Measurements from ENCODE around the gene GRIP1. TPM values are rescaled to one million over a fixed set of nuclear protein-coding genes. Genes with fewer than 3 reads are reported as not detected.

Gene GRIP1
- total RNA-seq, 1 experiment from 2014 or later = 0.77 TPM

- in situ Hi-C loops (cut with HindIII; ENCODE audit: low pct_unique_long_range_greater_than_20kb, low sequenced_read_pairs) = no loop called here
- DNase-seq (ENCODE audit: low read depth, low spot score) = no peak
These were observed 217.5 kb downstream of the GRIP1 start for GRCh38 chr12:66461331-66461730.

- DNase-seq (ENCODE audit: low read depth, low spot score) = no peak
- in situ Hi-C loops (cut with HindIII; ENCODE audit: low pct_unique_long_range_greater_than_20kb, low sequenced_read_pairs) = no loop called here
These were observed 218.9 kb downstream of the GRIP1 start for GRCh38 chr12:66459944-66460482.

GRCh38 chr12:66456612-66457011, 222.3 kb downstream of the GRIP1 start:
- no peak for DNase-seq (ENCODE audit: low read depth, low spot score)
- in situ Hi-C loops (cut with HindIII; ENCODE audit: low pct_unique_long_range_greater_than_20kb, low sequenced_read_pairs) = no loop called here

GRCh38 chr12:66453844-66454243, 225.0 kb downstream of the GRIP1 start:
- no peak for DNase-seq (ENCODE audit: low read depth, low spot score)
- in situ Hi-C loops (cut with HindIII; ENCODE audit: low pct_unique_long_range_greater_than_20kb, low sequenced_read_pairs) = no loop called here

- in situ Hi-C loops (cut with HindIII; ENCODE audit: low pct_unique_long_range_greater_than_20kb, low sequenced_read_pairs) = no loop called here
- no peak for DNase-seq (ENCODE audit: low read depth, low spot score)
These were observed 225.8 kb downstream of the GRIP1 start for GRCh38 chr12:66453120-66453519.

- DNase-seq (ENCODE audit: low read depth, low spot score) = no peak
- in situ Hi-C loops (cut with HindIII; ENCODE audit: low pct_unique_long_range_greater_than_20kb, low sequenced_read_pairs) = no loop called here
These were observed 229.3 kb downstream of the GRIP1 start for GRCh38 chr12:66449531-66449930.

- no peak for DNase-seq (ENCODE audit: low read depth, low spot score)
- in situ Hi-C loops (cut with HindIII; ENCODE audit: low pct_unique_long_range_greater_than_20kb, low sequenced_read_pairs) = no loop called here
These were observed 231.2 kb downstream of the GRIP1 start for GRCh38 chr12:66447643-66448042.

GRCh38 chr12:66446276-66446675, 232.6 kb downstream of the GRIP1 start:
- in situ Hi-C loops (cut with HindIII; ENCODE audit: low pct_unique_long_range_greater_than_20kb, low sequenced_read_pairs) = no loop called here
- DNase-seq (ENCODE audit: low read depth, low spot score) = no peak

- in situ Hi-C loops (cut with HindIII; ENCODE audit: low pct_unique_long_range_greater_than_20kb, low sequenced_read_pairs) = no loop called here
- DNase-seq (ENCODE audit: low read depth, low spot score) = no peak
These were observed 236.8 kb downstream of the GRIP1 start for GRCh38 chr12:66441905-66442559.

- in situ Hi-C loops (cut with HindIII; ENCODE audit: low pct_unique_long_range_greater_than_20kb, low sequenced_read_pairs) = no loop called here
- no peak for DNase-seq (ENCODE audit: low read depth, low spot score)
These were observed 240.3 kb downstream of the GRIP1 start for GRCh38 chr12:66438601-66439000.

GRCh38 chr12:66430106-66430505, 248.8 kb downstream of the GRIP1 start:
- in situ Hi-C loops (cut with HindIII; ENCODE audit: low pct_unique_long_range_greater_than_20kb, low sequenced_read_pairs) = no loop called here
- DNase-seq (ENCODE audit: low read depth, low spot score) = no peak

GRCh38 chr12:66428870-66429269, 250.0 kb downstream of the GRIP1 start:
- no peak for DNase-seq (ENCODE audit: low read depth, low spot score)
- in situ Hi-C loops (cut with HindIII; ENCODE audit: low pct_unique_long_range_greater_than_20kb, low sequenced_read_pairs) = no loop called here

- in situ Hi-C loops (cut with HindIII; ENCODE audit: low pct_unique_long_range_greater_than_20kb, low sequenced_read_pairs) = no loop called here
These were observed 250.6 kb downstream of the GRIP1 start for GRCh38 chr12:66428261-66428660.

GRCh38 chr12:66426696-66427095, 252.2 kb downstream of the GRIP1 start:
- in situ Hi-C loops (cut with HindIII; ENCODE audit: low pct_unique_long_range_greater_than_20kb, low sequenced_read_pairs) = no loop called here

More at GRCh38 chr12:66428261-66428660, 250.6 kb downstream of the GRIP1 start:
- DNase-seq (ENCODE audit: low read depth, low spot score) = peak; percentile 21

GRCh38 chr12:66423266-66423665, 255.6 kb downstream of the GRIP1 start:
- peak; percentile 15 for DNase-seq (ENCODE audit: low read depth, low spot score)
- in situ Hi-C loops (cut with HindIII; ENCODE audit: low pct_unique_long_range_greater_than_20kb, low sequenced_read_pairs) = no loop called here

More at GRCh38 chr12:66426696-66427095, 252.2 kb downstream of the GRIP1 start:
- no peak for DNase-seq (ENCODE audit: low read depth, low spot score)

GRCh38 chr12:66418908-66419307, 260.0 kb downstream of the GRIP1 start:
- in situ Hi-C loops (cut with HindIII; ENCODE audit: low pct_unique_long_range_greater_than_20kb, low sequenced_read_pairs) = no loop called here
- DNase-seq (ENCODE audit: low read depth, low spot score) = no peak

- DNase-seq (ENCODE audit: low read depth, low spot score) = no peak
- in situ Hi-C loops (cut with HindIII; ENCODE audit: low pct_unique_long_range_greater_than_20kb, low sequenced_read_pairs) = no loop called here
These were observed 261.7 kb downstream of the GRIP1 start for GRCh38 chr12:66417217-66417616.

GRCh38 chr12:66409195-66409871, 269.5 kb downstream of the GRIP1 start:
- in situ Hi-C loops (cut with HindIII; ENCODE audit: low pct_unique_long_range_greater_than_20kb, low sequenced_read_pairs) = no loop called here
- DNase-seq (ENCODE audit: low read depth, low spot score) = peak; percentile 70

- no peak for DNase-seq (ENCODE audit: low read depth, low spot score)
These were observed 273.5 kb downstream of the GRIP1 start for GRCh38 chr12:66405395-66405794.

More at GRCh38 chr12:66405395-66405794, 273.5 kb downstream of the GRIP1 start:
- in situ Hi-C loops (cut with HindIII; ENCODE audit: low pct_unique_long_range_greater_than_20kb, low sequenced_read_pairs) = no loop called here

All from SK-MEL-5 (cell line).